ENCODE results near the gene SLC22A3.

DNA sequence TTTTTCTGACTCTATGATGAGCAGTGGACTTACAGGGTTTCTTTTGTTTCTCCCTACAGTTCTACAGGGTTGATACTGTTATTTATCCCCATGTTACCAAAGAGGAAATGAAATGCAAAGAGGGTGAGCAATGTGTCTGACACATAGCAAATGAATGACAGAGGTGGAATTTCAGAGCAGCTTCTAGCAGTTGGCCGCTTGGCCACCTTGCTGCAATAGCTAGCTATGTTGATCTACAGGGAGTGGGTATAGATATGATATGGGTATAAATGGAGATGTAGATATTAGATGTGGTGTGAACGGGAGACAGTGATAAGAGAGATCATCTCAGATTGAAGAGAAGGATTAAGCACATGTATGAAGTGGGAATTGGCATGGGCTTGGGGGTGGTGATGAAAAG is 10.9 kb upstream of the SLC22A3 start:
- TF ChIP-seq YY1 (IDR thresholded peaks at IDR 0.05; ENCODE audit: insufficient read depth, insufficient read length) (no peak), ZNF274 (IDR thresholded peaks at IDR 0.05; ENCODE audit: low read depth, low read length) (no peak), SUZ12 (IDR thresholded peaks at IDR 0.05; ENCODE audit: extremely low read depth, insufficient read depth, insufficient read length) (no peak)
